ENCODE measurements around the gene TCEANC.
"Not testable (repeated sequence)": the region's sequence is repeated elsewhere in the genome, so short reads cannot be mapped to it uniquely, and the experiment has no call there.

Gene TCEANC

GRCh38 chrX:13622401-13622964 lies 30.5 kb upstream of the TCEANC start:
- TF ChIP-seq CTCF (IDR thresholded peaks at IDR 0.05; ENCODE audit: control extremely low read depth, extremely low read depth, low read depth, missing control alignments), result no peak
- CTCF ChIA-PET, result interaction anchor here (1.4 to 1.8 kb wide), 2 partner anchors 9 to 114 kb away, joined by 3 to 4 read pairs; no protein-coding TSS in a partner anchor
- POLR2A ChIA-PET, result no interaction called here
- no peak for DNase-seq (ENCODE audit: extremely low spot score)

- no peak for DNase-seq (ENCODE audit: extremely low spot score)
- CTCF ChIA-PET, result interaction anchor here (0.8 to 0.9 kb wide), 2 partner anchors 28 to 120 kb away, joined by 3 read pairs; no protein-coding TSS in a partner anchor
- no peak for TF ChIP-seq CTCF (IDR thresholded peaks at IDR 0.05; ENCODE audit: control extremely low read depth, extremely low read depth, low read depth, missing control alignments)
- POLR2A ChIA-PET, result no interaction called here
Observed at GRCh38 chrX:13627306-13627705, 25.6 kb upstream of the TCEANC start.

- POLR2A ChIA-PET, CTCF ChIA-PET: not testable (repeated sequence)
Observed at GRCh38 chrX:13637224-13637623, 15.7 kb upstream of the TCEANC start.

GRCh38 chrX:13638021-13638420 lies 14.9 kb upstream of the TCEANC start:
- POLR2A ChIA-PET, result no interaction called here
- TF ChIP-seq CTCF (IDR thresholded peaks at IDR 0.05; ENCODE audit: control extremely low read depth, extremely low read depth, low read depth, missing control alignments), result no peak
- no peak for DNase-seq (ENCODE audit: extremely low spot score)
- CTCF ChIA-PET, result no interaction called here

More at GRCh38 chrX:13637224-13637623, 15.7 kb upstream of the TCEANC start:
- not testable (repeated sequence) for DNase-seq (ENCODE audit: extremely low spot score)

- CTCF ChIA-PET, result no interaction called here
- POLR2A ChIA-PET, result no interaction called here
- DNase-seq (ENCODE audit: extremely low spot score), result no peak
- TF ChIP-seq CTCF (IDR thresholded peaks at IDR 0.05; ENCODE audit: control extremely low read depth, extremely low read depth, low read depth, missing control alignments), result no peak
Observed at GRCh38 chrX:13638826-13639225, 14.1 kb upstream of the TCEANC start.

GRCh38 chrX:13641684-13642083 lies 11.3 kb upstream of the TCEANC start:
- DNase-seq (ENCODE audit: extremely low spot score); POLR2A ChIA-PET; CTCF ChIA-PET: not testable (repeated sequence)

GRCh38 chrX:13645464-13646153 lies 7.3 kb upstream of the TCEANC start:
- no peak for DNase-seq (ENCODE audit: extremely low spot score)
- ChIA-PET CTCF (interaction anchor here (1.1 to 4.9 kb wide), 12 partner anchors 14 to 832 kb away, joined by 3 to 54 read pairs (median 6); no protein-coding TSS in a partner anchor), POLR2A (no interaction called here)
- no peak for TF ChIP-seq CTCF (IDR thresholded peaks at IDR 0.05; ENCODE audit: control extremely low read depth, extremely low read depth, low read depth, missing control alignments)

Data from GM10248 (cell line).